ENCODE results near the gene CAPN11. TPM values are rescaled to one million over a fixed set of nuclear protein-coding genes. Genes with fewer than 3 reads are reported as not detected.

Gene CAPN11
- total RNA-seq, 1 experiment from 2014 or later: 0.28 TPM

- peaks cover 1% of the 10 kb centered on the region; the same call in 1 of the 2 replicates for H3K27me3 Mint-ChIP-seq (ENCODE audit: low read depth)
- Histone ChIP-seq H2AK5ac (ENCODE audit: insufficient read length, low read length) (no peak within 1 kb of the TSS), H3K79me1 (ENCODE audit: insufficient read depth, low read depth, low read length, poor library complexity, severe bottlenecking) (peaks cover 17% of the 10 kb centered on the region), H3K9ac (ENCODE audit: extremely low read depth, insufficient read length, low read length) (peak within 1 kb of the TSS; percentile 21), H2AFZ (ENCODE audit: low read length) (no peak within 1 kb of the TSS), H3K4me1 (ENCODE audit: insufficient read depth, low read length) (peaks cover 16% of the 10 kb centered on the region; the same call in 1 of the 2 replicates), H3K56ac (ENCODE audit: insufficient read length, low read depth, low read length) (no peak within 1 kb of the TSS), H4K8ac (replicated peaks; ENCODE audit: insufficient read length, low read depth, low read length) (no peak within 1 kb of the TSS), H3K4ac (ENCODE audit: low read depth, low read length) (no peak within 1 kb of the TSS), H3K23ac (ENCODE audit: insufficient read length, low read depth, low read length) (no peak within 1 kb of the TSS), H3K4me2 (ENCODE audit: insufficient read depth, insufficient read length, low read length) (peak within 1 kb of the TSS; percentile 60), H3K79me2 (ENCODE audit: insufficient read depth, low read length) (peaks cover 17% of the 10 kb centered on the region; the same call in 1 of the 2 replicates), H2BK12ac (ENCODE audit: insufficient read length, low read depth, low read length) (no peak within 1 kb of the TSS), H4K5ac (ENCODE audit: insufficient read length, low read depth, low read length) (no peak within 1 kb of the TSS), H3K27me3 (ENCODE audit: insufficient read depth, low read length) (no peaks in the 10 kb centered on the region), H3T11ph (ENCODE audit: low read length) (no peak within 1 kb of the TSS), H2BK15ac (ENCODE audit: low read depth, low read length) (no peak within 1 kb of the TSS), H4K91ac (ENCODE audit: insufficient read length, low read depth, low read length) (no peak within 1 kb of the TSS), H3K27ac (ENCODE audit: insufficient read length, low read depth, low read length) (no peak within 1 kb of the TSS), H2BK120ac (ENCODE audit: low read depth, low read length, poor library complexity, severe bottlenecking) (no peak within 1 kb of the TSS), H3K14ac (ENCODE audit: insufficient read depth, low read length) (peak within 1 kb of the TSS; percentile 0; the same call in 1 of the 2 replicates), H2BK5ac (ENCODE audit: insufficient read length, low read length) (no peak within 1 kb of the TSS), H3K9me3 (ENCODE audit: control insufficient read depth, low read depth, low read length) (no peaks in the 10 kb centered on the region), H3K18ac (ENCODE audit: insufficient read length, low read depth, low read length) (no peak within 1 kb of the TSS), H2BK20ac (ENCODE audit: low read depth, low read length, poor library complexity, severe bottlenecking) (no peak within 1 kb of the TSS), H3K23me2 (ENCODE audit: insufficient read length, low read depth, low read length, poor library complexity, severe bottlenecking) (peaks cover 20% of the 10 kb centered on the region), H4K20me1 (ENCODE audit: control insufficient read depth, insufficient read depth, insufficient read length) (peaks cover 2% of the 10 kb centered on the region)
- peak within 1 kb of the TSS; percentile 35 to 93 (median 93); a peak in 5 of 7 replicates for H3K27ac Mint-ChIP-seq
- peaks cover 55 to 63% of the 10 kb centered on the region in 2 experiments for H3K4me1 Mint-ChIP-seq
- H3K36me3 Mint-ChIP-seq (ENCODE audit: insufficient read depth in 1 of 3, low read depth in 3 of 3): peaks cover 8 to 13% (median 9%) of the 10 kb centered on the region in 3 experiments; a peak in 5 of 7 replicates
- H3K9me3 Mint-ChIP-seq: no peaks in the 10 kb centered on the region; a peak in 1 of 5 replicates
- TF ChIP-seq CTCF (conservative IDR thresholded peaks at IDR 0.05): peak; percentile 58
- WGBS (ENCODE audit: extremely low coverage, insufficient read length, low lambda C conversion rate): no CpG with 5 or more reads among the region's 73 CpGs
- H3K4me3 Mint-ChIP-seq: peak within 1 kb of the TSS; percentile 85 to 96
- peak; percentile 84 for DNase-seq
These were observed 64.9 kb downstream of the CAPN11 start, which contains the start of gene SLC29A1 for GRCh38 chr6:44223319-44224028. TSS of gene SLC29A1 (plus strand) at chr6:44223595. CDS start at chr6:44227314, 3,719 bp downstream.

All from H9 (cell line).